GM12891 (cell line): ENCODE measurements around the gene SEMA3A.

Experiments used
- PAX5 ChIP-seq: IDR thresholded peaks from 2 replicates; pipeline ENCODE4 v1.6.1; 2011; ENCODE audit warnings: low read length, moderate library complexity, mild to moderate bottlenecking; ENCODE audit not compliant: insufficient read depth, severe bottlenecking
- POLR2A ChIP-seq: IDR thresholded peaks from 2 replicates; pipeline ENCODE4 v1.6.1; 2011; ENCODE audit warnings: low read depth, low read length, control low read depth
- POLR2AphosphoS5 ChIP-seq: IDR thresholded peaks from 2 replicates; pipeline ENCODE4 v1.6.1; 2011; ENCODE audit warnings: low read depth, low read length, control low read depth
- POU2F2 ChIP-seq: IDR thresholded peaks from 2 replicates; pipeline ENCODE4 v1.6.1; 2011; ENCODE audit warnings: low read depth, mild to moderate bottlenecking, control low read depth, low read length, moderate library complexity
- SPI1 ChIP-seq: IDR thresholded peaks from 2 replicates; pipeline ENCODE4 v1.6.1; 2011; ENCODE audit warnings: low read depth, low read length, control low read depth
- TAF1 ChIP-seq: IDR thresholded peaks from 2 replicates; pipeline ENCODE4 v1.6.1; 2011; ENCODE audit warnings: low read depth, low read length, control low read depth

DNA sequence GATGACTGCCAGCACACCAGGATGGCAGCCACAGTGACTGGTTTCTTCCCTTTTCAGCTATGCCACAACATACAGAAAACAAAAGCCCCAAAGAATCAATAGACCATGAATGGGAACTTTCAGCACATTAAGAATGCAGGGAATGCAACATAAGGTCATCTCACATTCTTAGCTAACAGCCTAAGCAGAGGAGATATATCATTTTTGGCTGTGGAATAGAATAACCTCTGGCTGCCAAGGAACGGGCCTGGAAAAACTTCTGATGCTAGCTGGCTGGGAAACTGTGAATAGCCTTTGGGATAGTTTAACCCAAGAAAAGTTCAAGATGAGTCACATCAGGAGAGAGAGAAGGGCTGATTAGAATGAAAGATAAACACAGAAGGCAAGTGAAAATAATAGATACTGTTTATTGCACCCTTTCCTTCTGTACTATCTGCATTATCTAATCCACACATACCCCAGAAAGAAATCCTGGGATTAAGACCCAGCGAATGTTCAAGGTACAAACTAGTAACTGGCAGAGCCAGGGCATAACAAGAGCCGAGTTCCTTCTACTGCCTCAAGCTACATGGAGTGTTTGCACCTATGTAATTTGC lies 169.2 kb downstream of the SEMA3A start:
- TF ChIP-seq POLR2AphosphoS5 (no peak), POLR2A (no peak), PAX5 (no peak), TAF1 (no peak), SPI1 (no peak), POU2F2 (no peak)
